Liver (tissue), 9 donors: ENCODE measurements around the gene NSFL1C. TPM values are rescaled to one million over a fixed set of nuclear protein-coding genes. Genes with fewer than 3 reads are reported as not detected.

Experiments used
- DNase-seq: peaks from one replicate; pipeline ENCODE4 v3.0.0-alpha.2; 2017; ENCODE audit warnings: low spot score
- H3K27ac ChIP-seq, 2 donors: one replicate each; pipeline ENCODE4 v1.7.0; 2013; ENCODE audit warnings: inconsistent platforms in 2 of 2, low read length in 2 of 2, control low read depth in 1 of 2, low read depth in 1 of 2, mild to moderate bottlenecking in 1 of 2
- H3K27me3 ChIP-seq, 4 donors: one replicate each; pipeline versions ENCODE4 v1.6.1 to v1.7.0; 2013; ENCODE audit warnings: low read length in 3 of 4, inconsistent platforms in 1 of 4, mild to moderate bottlenecking in 1 of 4, moderate library complexity in 1 of 4; ENCODE audit not compliant: control insufficient read depth in 4 of 4, insufficient read depth in 4 of 4
- H3K36me3 ChIP-seq, 4 donors: one replicate each; pipeline versions ENCODE4 v1.6.1 to v1.7.0; 2013; ENCODE audit warnings: low read length in 3 of 4, mild to moderate bottlenecking in 3 of 4, low read depth in 1 of 4, moderate library complexity in 1 of 4; ENCODE audit not compliant: control insufficient read depth in 4 of 4, insufficient read depth in 3 of 4
- H3K4me1 ChIP-seq, 4 donors: one replicate each; pipeline versions ENCODE4 v1.6.1 to v1.7.0; 2013; ENCODE audit warnings: low read length in 3 of 4, mild to moderate bottlenecking in 3 of 4, moderate library complexity in 1 of 4; ENCODE audit not compliant: control insufficient read depth in 4 of 4, insufficient read depth in 4 of 4
- H3K4me3 ChIP-seq, 3 donors: one replicate each; pipeline versions ENCODE4 v1.6.1 to v1.7.0; 2013; ENCODE audit warnings: low read length in 3 of 3, control low read depth in 1 of 3, low read depth in 1 of 3, mild to moderate bottlenecking in 1 of 3
- H3K9ac ChIP-seq, 2 donors: one replicate each; pipeline ENCODE4 v1.7.0; 2013; ENCODE audit warnings: low read length in 2 of 2, mild to moderate bottlenecking in 2 of 2, moderate library complexity in 2 of 2, control low read depth in 1 of 2, low read depth in 1 of 2
- H3K9me3 ChIP-seq, 4 donors: one replicate each; pipeline versions ENCODE4 v1.6.1 to v1.7.0; 2013; ENCODE audit warnings: low read length in 3 of 4; ENCODE audit not compliant: control insufficient read depth in 4 of 4
- EGR1 ChIP-seq, 2 donors: IDR thresholded peaks; 2 replicates each; pipeline ENCODE4 v1.6.1; 2016 to 2018; ENCODE audit warnings: antibody characterized with exemption in 2 of 2, low read depth in 2 of 2
- FOXA2 ChIP-seq: IDR thresholded peaks from 2 replicates; pipeline ENCODE4 v1.6.1; 2016; ENCODE audit warnings: antibody characterized with exemption
- GABPA ChIP-seq, 2 donors: IDR thresholded peaks in 1 of 2; conservative IDR thresholded peaks in 1 of 2; 2 replicates each; pipeline ENCODE4 v1.6.1; 2016; ENCODE audit warnings: antibody characterized with exemption in 2 of 2, mild to moderate bottlenecking in 1 of 2, moderate library complexity in 1 of 2
- HNF4G ChIP-seq: IDR thresholded peaks from 2 replicates; pipeline ENCODE4 v1.6.1; 2016; ENCODE audit warnings: antibody characterized with exemption
- MAX ChIP-seq: IDR thresholded peaks from 2 replicates; pipeline ENCODE4 v1.6.1; 2016; ENCODE audit warnings: antibody characterized with exemption
- NR2F2 ChIP-seq: IDR thresholded peaks from 2 replicates; pipeline ENCODE4 v1.6.1; 2016; ENCODE audit warnings: antibody characterized with exemption
- RAD21 ChIP-seq, 2 donors: IDR thresholded peaks; 2 replicates each; pipeline ENCODE4 v1.6.1; 2016; ENCODE audit warnings: antibody characterized with exemption in 2 of 2, mild to moderate bottlenecking in 2 of 2
- ZBTB33 ChIP-seq: IDR thresholded peaks from 2 replicates; pipeline ENCODE4 v1.6.1; 2016; ENCODE audit warnings: antibody characterized with exemption
- WGBS: extraction: QIAGEN DNeasy Blood & Tissue Kit; methylation state at CpG from one replicate; pipeline ENCODE4 v1.1.7; 2013; 5-methylcytosine and 5-hydroxymethylcytosine counted together
- polyA plus RNA-seq, 2 donors: library from polyadenylated mRNA; stranded (reverse) in 1 of 2; unstranded in 1 of 2; fragments of 200-250 nt in 1 of 2; fragments of >200 nt in 1 of 2; fragmentation: Nextera tagmentation in 1 of 2; extraction: Ambion mirVana in 1 of 2; gene quantifications; one replicate each; pipeline versions ENCODE4 v1.2.1 to v1.2.3, GENCODE V29; 2013 to 2015
- total RNA-seq, 2 donors: library from RNA; depleted of rRNA; stranded (reverse); fragments of >200 nt; gene quantifications; one replicate each; pipeline ENCODE4 v1.2.3, GENCODE V29; 2014
- TF ChIP-seq, protein P1 (sequence below): IDR thresholded peaks from 2 replicates; pipeline ENCODE4 v1.6.1; 2016; ENCODE audit warnings: antibody characterized with exemption
- donor health status: healthy.
- donor health status: healthy.
- donor health status: healthy.
- donor health status: healthy.
- donor health status: healthy.

Gene NSFL1C
- total and polyA plus RNA-seq, 4 donors: 13.7 to 49.0 (median 34.7) TPM

GRCh38 chr20:1392693-1393506 lies 73.7 kb downstream of the NSFL1C start, which contains the start of gene FKBP1A (continued):
- TF ChIP-seq MAX (peak; percentile 84), ZBTB33 (no peak), EGR1 (IDR thresholded peaks at IDR 0.05; ENCODE audit: low read depth in 2 of 2) (peak; percentile 92 to 97), HNF4G (no peak), GABPA (IDR thresholded peaks at IDR 0.05 in 1 of 2, conservative IDR thresholded peaks at IDR 0.05 in 1 of 2) (peak; percentile 87 to 95), FOXA2 (no peak), RAD21 (IDR thresholded peaks at IDR 0.05) (peak; percentile 36 to 60)
- TF ChIP-seq, protein P1, sequence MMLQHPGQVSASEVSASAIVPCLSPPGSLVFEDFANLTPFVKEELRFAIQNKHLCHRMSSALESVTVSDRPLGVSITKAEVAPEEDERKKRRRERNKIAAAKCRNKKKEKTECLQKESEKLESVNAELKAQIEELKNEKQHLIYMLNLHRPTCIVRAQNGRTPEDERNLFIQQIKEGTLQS: no peak

GRCh38 chr20:1392443-1392692 lies 74.3 kb downstream of the NSFL1C start:
- Histone ChIP-seq H3K4me1 (peaks cover 3 to 46% (median 26%) of the 10 kb centered on the region in 4 donors), H3K9me3 (no peaks in the 10 kb centered on the region), H3K9ac (peak overlapping the region; percentile 66 to 91), H3K27me3 (no peaks in the 10 kb centered on the region), H3K4me3 (peak overlapping the region; percentile 87 to 97 (median 91)), H3K36me3 (no peaks in the 10 kb centered on the region), H3K27ac (peak overlapping the region; percentile 81 to 83)
- peak; percentile 6 for TF ChIP-seq NR2F2
- TF ChIP-seq RAD21 (IDR thresholded peaks at IDR 0.05): no peak
- no peak for DNase-seq
- 0% methylated on average over 13 of the region's 13 CpGs for WGBS

Other genes starting within 250 kb of the NSFL1C start
- gene RAD21L1, start 240.8 kb downstream of the NSFL1C start, total RNA-seq: not detected
- gene RAD21L1, start 240.8 kb downstream of the NSFL1C start, polyA plus RNA-seq: not detected
- under 1 TPM; 0.28 to 0.50 TPM for gene SNPH, start 200.6 kb downstream of the NSFL1C start, total RNA-seq
- under 1 TPM; 0.04 to 0.14 TPM for gene SNPH, start 200.6 kb downstream of the NSFL1C start, polyA plus RNA-seq
- 1 to 10 TPM; 1.9 to 3.6 TPM for gene SDCBP2, start 137.7 kb downstream of the NSFL1C start, total RNA-seq
- 1 to 10 TPM; 5.8 to 6.1 TPM for gene SDCBP2, start 137.7 kb downstream of the NSFL1C start, polyA plus RNA-seq
- gene FKBP1A, start 73.8 kb downstream of the NSFL1C start, total RNA-seq: 10 to 100 TPM; 49.3 to 50.0 TPM
- gene FKBP1A, start 73.8 kb downstream of the NSFL1C start, polyA plus RNA-seq: 100 to 1,000 TPM; 104 to 114 TPM
- gene SIRPB2, start 24.6 kb upstream of the NSFL1C start, total RNA-seq: 1 to 10 TPM; 2.8 to 4.4 TPM
- gene SIRPB2, start 24.6 kb upstream of the NSFL1C start, polyA plus RNA-seq: 1 to 10 TPM in 1 of 2 donors, under 1 TPM in 1; 0.99 to 1.5 TPM
- 1 to 10 TPM in 1 of 2 donors, not detected in 1; 1.1 TPM for gene SIRPD, start 90.9 kb upstream of the NSFL1C start, total RNA-seq
- gene SIRPD, start 90.9 kb upstream of the NSFL1C start, polyA plus RNA-seq: not detected
- gene SIRPB1, start 153.2 kb upstream of the NSFL1C start, total RNA-seq: 1 to 10 TPM; 2.0 to 4.4 TPM
- gene SIRPB1, start 153.2 kb upstream of the NSFL1C start, polyA plus RNA-seq: under 1 TPM; 0.47 to 0.80 TPM
- under 1 TPM in 1 of 2 donors, not detected in 1; 0.42 TPM for gene SIRPG, start 190.9 kb upstream of the NSFL1C start, total RNA-seq
- under 1 TPM; 0.32 to 0.71 TPM for gene SIRPG, start 190.9 kb upstream of the NSFL1C start, polyA plus RNA-seq